ENCODE measurements around the gene B4GALT5.

The B4GALT5 gene

DNA sequence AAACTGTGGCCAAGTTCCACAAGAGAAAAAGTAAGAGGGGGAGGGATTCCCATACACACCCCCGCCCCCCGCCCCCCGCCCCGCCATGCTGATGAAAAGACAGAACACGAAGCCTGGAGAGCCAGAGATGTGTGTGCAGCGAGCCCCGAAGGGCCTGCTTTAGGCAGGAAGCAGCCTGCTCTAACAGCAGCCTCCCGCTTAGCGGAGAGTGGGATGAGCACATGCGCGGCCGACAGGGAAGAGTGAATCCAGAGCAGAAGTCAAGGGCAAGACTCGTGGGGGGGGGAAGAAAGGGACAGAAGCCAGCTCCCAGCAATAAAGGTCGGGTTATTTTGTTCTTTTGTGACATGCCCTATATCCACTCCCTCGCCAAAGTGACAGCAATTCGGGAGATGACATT, 78.5 kb downstream of the B4GALT5 start:
- Histone ChIP-seq H3K36me3 (ENCODE audit: insufficient read depth) (no peaks in the 10 kb centered on the region; the same call in 1 of the 2 replicates), H3K27me3 (ENCODE audit: insufficient read depth, low read depth) (no peaks in the 10 kb centered on the region), H3K79me2 (ENCODE audit: insufficient read depth, low read depth) (no peaks in the 10 kb centered on the region), H2AFZ (ENCODE audit: low read depth) (no peak overlapping the region), H3K9ac (no peak overlapping the region), H4K20me1 (ENCODE audit: insufficient read depth) (no peaks in the 10 kb centered on the region), H3K27ac (no peak overlapping the region; the same call in 1 of the 2 replicates), H3K4me2 (no peak overlapping the region; the same call in 1 of the 2 replicates), H3K4me3 (IDR thresholded peaks at IDR 0.05; ENCODE audit: insufficient read depth, low read depth, low read length) (no peak overlapping the region), H3K4me1 (ENCODE audit: low read depth, poor library complexity, severe bottlenecking) (peaks cover 39% of the 10 kb centered on the region)
- TF ChIP-seq, protein P1, sequence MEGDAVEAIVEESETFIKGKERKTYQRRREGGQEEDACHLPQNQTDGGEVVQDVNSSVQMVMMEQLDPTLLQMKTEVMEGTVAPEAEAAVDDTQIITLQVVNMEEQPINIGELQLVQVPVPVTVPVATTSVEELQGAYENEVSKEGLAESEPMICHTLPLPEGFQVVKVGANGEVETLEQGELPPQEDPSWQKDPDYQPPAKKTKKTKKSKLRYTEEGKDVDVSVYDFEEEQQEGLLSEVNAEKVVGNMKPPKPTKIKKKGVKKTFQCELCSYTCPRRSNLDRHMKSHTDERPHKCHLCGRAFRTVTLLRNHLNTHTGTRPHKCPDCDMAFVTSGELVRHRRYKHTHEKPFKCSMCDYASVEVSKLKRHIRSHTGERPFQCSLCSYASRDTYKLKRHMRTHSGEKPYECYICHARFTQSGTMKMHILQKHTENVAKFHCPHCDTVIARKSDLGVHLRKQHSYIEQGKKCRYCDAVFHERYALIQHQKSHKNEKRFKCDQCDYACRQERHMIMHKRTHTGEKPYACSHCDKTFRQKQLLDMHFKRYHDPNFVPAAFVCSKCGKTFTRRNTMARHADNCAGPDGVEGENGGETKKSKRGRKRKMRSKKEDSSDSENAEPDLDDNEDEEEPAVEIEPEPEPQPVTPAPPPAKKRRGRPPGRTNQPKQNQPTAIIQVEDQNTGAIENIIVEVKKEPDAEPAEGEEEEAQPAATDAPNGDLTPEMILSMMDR (conservative IDR thresholded peaks at IDR 0.05; ENCODE audit: low read depth, low read length) = no peak

DNA sequence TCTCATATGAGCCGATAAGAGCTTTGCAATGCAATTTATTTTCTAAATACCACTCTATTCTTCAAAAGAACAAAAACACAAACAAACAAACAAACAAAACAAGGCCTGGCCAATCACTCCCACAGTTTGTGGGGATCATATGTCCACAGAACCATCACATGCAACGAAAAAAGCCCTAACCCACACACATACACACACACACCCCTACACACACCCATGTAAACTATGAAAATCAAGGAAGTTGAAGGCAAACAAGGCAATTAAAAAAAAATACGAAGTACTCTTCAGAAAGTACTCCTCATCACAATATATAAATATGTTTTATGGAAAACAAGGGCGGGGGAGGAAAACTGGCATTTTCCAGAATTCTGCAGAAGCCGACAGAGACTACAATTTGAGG, 79.6 kb downstream of the B4GALT5 start:
- no peak overlapping the region for H3K4me3 ChIP-seq (IDR thresholded peaks at IDR 0.05; ENCODE audit: insufficient read depth, low read depth, low read length)
- H4K20me1 ChIP-seq (ENCODE audit: insufficient read depth) = no peaks in the 10 kb centered on the region
- no peaks in the 10 kb centered on the region for H3K27me3 ChIP-seq (ENCODE audit: insufficient read depth, low read depth)
- no peak overlapping the region for H3K9ac ChIP-seq
- H3K4me2 ChIP-seq = no peak overlapping the region
- no peaks in the 10 kb centered on the region for H3K36me3 ChIP-seq (ENCODE audit: insufficient read depth)
- H3K27ac ChIP-seq = no peak overlapping the region
- H3K4me1 ChIP-seq (ENCODE audit: low read depth, poor library complexity, severe bottlenecking) = peaks cover 41% of the 10 kb centered on the region
- H3K79me2 ChIP-seq (ENCODE audit: insufficient read depth, low read depth) = no peaks in the 10 kb centered on the region
- TF ChIP-seq, protein P1 (conservative IDR thresholded peaks at IDR 0.05; ENCODE audit: low read depth, low read length) = no peak
- H2AFZ ChIP-seq (ENCODE audit: low read depth) = no peak overlapping the region

DNA sequence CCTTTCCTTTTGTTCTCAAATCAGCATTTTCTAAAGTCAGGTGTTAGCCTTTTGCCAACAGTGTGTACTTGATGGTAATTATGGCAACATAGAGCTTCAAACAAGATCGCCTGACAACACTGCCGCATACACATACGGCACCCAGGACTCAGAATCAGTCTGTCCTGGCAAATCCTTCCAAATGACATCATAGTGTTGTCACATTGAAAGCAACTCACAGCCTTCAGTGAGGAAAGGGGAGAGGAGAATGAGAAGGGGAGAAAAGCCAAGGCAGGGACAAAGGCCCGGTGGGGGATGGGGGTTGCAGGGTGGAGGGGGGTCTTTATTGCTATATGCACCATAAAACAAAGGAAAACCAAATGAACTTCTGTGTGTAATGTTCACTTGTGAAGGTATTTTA, 80.0 kb downstream of the B4GALT5 start:
- Histone ChIP-seq H3K36me3 (ENCODE audit: insufficient read depth) (no peaks in the 10 kb centered on the region), H3K4me3 (IDR thresholded peaks at IDR 0.05; ENCODE audit: insufficient read depth, low read depth, low read length) (no peak overlapping the region), H3K79me2 (ENCODE audit: insufficient read depth, low read depth) (no peaks in the 10 kb centered on the region), H3K27ac (no peak overlapping the region), H3K4me1 (ENCODE audit: low read depth, poor library complexity, severe bottlenecking) (peaks cover 41% of the 10 kb centered on the region), H2AFZ (ENCODE audit: low read depth) (no peak overlapping the region), H4K20me1 (ENCODE audit: insufficient read depth) (no peaks in the 10 kb centered on the region), H3K4me2 (no peak overlapping the region), H3K27me3 (ENCODE audit: insufficient read depth, low read depth) (no peaks in the 10 kb centered on the region), H3K9ac (no peak overlapping the region)
- TF ChIP-seq, protein P1 (conservative IDR thresholded peaks at IDR 0.05; ENCODE audit: low read depth, low read length) = no peak

DNA sequence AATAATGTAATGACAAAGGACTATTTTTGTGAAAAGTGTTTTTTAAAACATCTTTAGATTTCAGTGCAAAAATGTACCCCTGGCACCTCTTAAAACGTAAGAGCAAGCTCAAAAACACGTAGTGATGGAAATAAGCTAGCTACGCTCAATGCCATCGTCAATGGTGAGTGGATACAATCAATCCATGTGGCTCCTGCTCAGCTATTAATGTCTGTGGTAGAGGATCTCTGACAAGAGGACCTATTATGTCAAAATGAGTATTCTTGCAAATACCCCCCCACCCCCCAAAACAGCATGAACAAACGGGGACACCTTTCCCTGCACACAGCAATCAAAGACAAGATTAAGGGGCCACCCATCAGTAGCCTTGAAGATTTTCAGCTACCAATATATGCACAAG, 80.7 kb downstream of the B4GALT5 start:
- Histone ChIP-seq H3K4me3 (IDR thresholded peaks at IDR 0.05; ENCODE audit: insufficient read depth, low read depth, low read length) (no peak overlapping the region), H3K27ac (no peak overlapping the region), H3K4me2 (no peak overlapping the region), H2AFZ (ENCODE audit: low read depth) (no peak overlapping the region), H3K4me1 (ENCODE audit: low read depth, poor library complexity, severe bottlenecking) (peaks cover 41% of the 10 kb centered on the region), H3K9ac (no peak overlapping the region), H4K20me1 (ENCODE audit: insufficient read depth) (no peaks in the 10 kb centered on the region), H3K36me3 (ENCODE audit: insufficient read depth) (no peaks in the 10 kb centered on the region), H3K79me2 (ENCODE audit: insufficient read depth, low read depth) (no peaks in the 10 kb centered on the region), H3K27me3 (ENCODE audit: insufficient read depth, low read depth) (no peaks in the 10 kb centered on the region)
- TF ChIP-seq, protein P1 (conservative IDR thresholded peaks at IDR 0.05; ENCODE audit: low read depth, low read length) = no peak

Measured in KMS-11 (cell line).